GDM1 (cell line): Measurements from ENCODE around the gene TUBB4B.

Source experiments
- DNase-seq: peaks from one replicate; lab custom pipeline; 2025; lab: John Stamatoyannopoulos, UW

The TUBB4B gene

GRCh38 chr9:137240841-137241489 is at the start of gene TUBB4B:
TUBB4B (plus strand) TSS chr9:137241287; CDS start chr9:137241361, 74 bp downstream.
- peak; percentile 100 for DNase-seq

- no peak for DNase-seq
Measured at GRCh38 chr9:137191691-137192447, 49.2 kb upstream of the TUBB4B start.

GRCh38 chr9:137192448-137192780 is 48.7 kb upstream of the TUBB4B start:
- no peak for DNase-seq

GRCh38 chr9:137192859-137193258 is 48.2 kb upstream of the TUBB4B start:
- DNase-seq = no peak

GRCh38 chr9:137193771-137194170 is 47.3 kb upstream of the TUBB4B start:
- DNase-seq = no peak

- no peak for DNase-seq
Measured at GRCh38 chr9:137194388-137194787, 46.7 kb upstream of the TUBB4B start.

- no peak for DNase-seq
Measured at GRCh38 chr9:137194909-137195308, 46.2 kb upstream of the TUBB4B start.

GRCh38 chr9:137195525-137196220 is 45.4 kb upstream of the TUBB4B start:
- DNase-seq = no peak

GRCh38 chr9:137198051-137198901 is 42.8 kb upstream of the TUBB4B start:
- DNase-seq = no peak

GRCh38 chr9:137198902-137199283 is 42.2 kb upstream of the TUBB4B start:
- DNase-seq = no peak

GRCh38 chr9:137199411-137200121 is 41.5 kb upstream of the TUBB4B start:
- DNase-seq = no peak

- DNase-seq = peak; percentile 97
Measured at GRCh38 chr9:137200311-137201204, 40.5 kb upstream of the TUBB4B start, which contains the start of gene TPRN. TPRN (minus strand) TSS chr9:137200741; CDS start chr9:137200711, 30 bp downstream.

- DNase-seq = no peak
Measured at GRCh38 chr9:137201205-137201868, 39.8 kb upstream of the TUBB4B start.

- no peak for DNase-seq
Measured at GRCh38 chr9:137202966-137203365, 38.1 kb upstream of the TUBB4B start.

GRCh38 chr9:137204731-137205125 is 36.4 kb upstream of the TUBB4B start:
- DNase-seq = no peak

GRCh38 chr9:137205126-137206069 is 35.7 kb upstream of the TUBB4B start, which contains the start of the genes NDOR1 and TMEM203:
NDOR1 (plus strand) TSS chr9:137205700; CDS start chr9:137205778, 78 bp downstream.
TMEM203 (minus strand) TSS chr9:137205648; CDS start chr9:137205414, 234 bp downstream.
- DNase-seq = peak; percentile 64

- DNase-seq = no peak
Measured at GRCh38 chr9:137206602-137207001, 34.5 kb upstream of the TUBB4B start.

GRCh38 chr9:137211532-137211931 is 29.6 kb upstream of the TUBB4B start:
- DNase-seq = no peak
